Heart right ventricle (tissue), 16 donors: ENCODE results near the gene ZNF101. TPM values are rescaled to one million over a fixed set of nuclear protein-coding genes. Genes with fewer than 3 reads are reported as not detected.

Experiments used
- ATAC-seq, 8 donors: fragments of 200-7000 bp; cut with Tn5 transposase; one replicate each; pipeline ENCODE4 v1.9.1; 2020; ENCODE audit warnings: mild to moderate bottlenecking in 8 of 8, moderate library complexity in 8 of 8, moderate number of reproducible peaks in 1 of 8
- DNase-seq, 2 donors: peaks; one replicate each; pipeline ENCODE4 v3.0.0-alpha.2; 2020
- H3K27ac ChIP-seq, 10 donors: fragments of 200-600 bp; sonication (generic) in 2 of 10; one replicate each; pipeline versions ENCODE4 v1.5.0 to v1.8.0; 2020 to 2022; ENCODE audit warnings: mild to moderate bottlenecking in 3 of 10
- H3K27me3 ChIP-seq, 7 donors: fragments of 200-600 bp; one replicate each; pipeline ENCODE4 v1.8.0; 2021 to 2022; ENCODE audit warnings: mild to moderate bottlenecking in 2 of 7
- H3K36me3 ChIP-seq, 9 donors: fragments of 200-600 bp; sonication (generic) in 1 of 9; one replicate each; pipeline versions ENCODE4 v1.5.0 to v1.8.0; 2020 to 2022; ENCODE audit warnings: mild to moderate bottlenecking in 2 of 9
- H3K4me1 ChIP-seq, 9 donors: fragments of 200-600 bp; sonication (generic) in 1 of 9; one replicate each; pipeline versions ENCODE4 v1.5.0 to v1.8.0; 2020 to 2022; ENCODE audit warnings: mild to moderate bottlenecking in 4 of 9
- H3K4me3 ChIP-seq, 10 donors: fragments of 200-600 bp; sonication (generic) in 2 of 10; one replicate each; pipeline versions ENCODE4 v1.5.0 to v1.8.0; 2020 to 2022; ENCODE audit warnings: mild to moderate bottlenecking in 7 of 10, moderate library complexity in 2 of 10
- H3K9me3 ChIP-seq, 11 donors: fragments of 200-600 bp in 10 of 11; sonication (generic) in 2 of 11; one replicate each; pipeline versions ENCODE4 v1.5.0 to v1.8.0; 2013 to 2022; ENCODE audit warnings: mild to moderate bottlenecking in 2 of 11, control low read depth in 1 of 11, moderate library complexity in 1 of 11
- CTCF ChIP-seq, 9 donors: fragments of 200-600 bp; sonication (generic) in 2 of 9; IDR thresholded peaks; one replicate each; pipeline versions ENCODE4 v1.5.0 to v1.8.0; 2021 to 2022; ENCODE audit warnings: antibody characterized with exemption in 9 of 9, mild to moderate bottlenecking in 5 of 9, moderate library complexity in 1 of 9
- WGBS, 2 donors: extraction: QIAGEN DNeasy Blood & Tissue Kit; methylation state at CpG; one replicate each; pipeline ENCODE4 v1.1.7; 2013; ENCODE audit warnings: inconsistent platforms in 1 of 2; 5-methylcytosine and 5-hydroxymethylcytosine counted together
- intact Hi-C, 10 donors: fragments of 100-400 bp; cut with DNase I; formaldehyde crosslinking; loops; one replicate each; pipeline versions ENCODE4 v1.11.1 to v1.14.2; 2022
- long read RNA-seq, 3 donors: library from polyadenylated mRNA; unstranded; transcript quantifications; one replicate each; pipeline ENCODE4 v2.0.0, GENCODE V29; 2020 to 2021
- polyA plus RNA-seq, 2 donors: library from polyadenylated mRNA; stranded (reverse); fragments of 200-250 nt; gene quantifications; one replicate each; pipeline ENCODE4 v1.2.3, GENCODE V29; 2013
- total RNA-seq, 10 donors: library from RNA; stranded (reverse); fragmentation: NEBNext Ultra II Directional in 3 of 10; extraction: Animal tissue kit (Norgen Biotek cat#: 25700) in 3 of 10; gene quantifications; one replicate each; pipeline versions ENCODE4 v1.2.1 to v1.2.4, GENCODE V29; 2021 to 2023
- donor health status: Arrhythmogenic right ventricular cardiomyopathy.
- donor health status: ischemic (EF 13 %, LVEDD 7.1; RV severe dilation, severe dysfunction).
- donor health status: healthy with polysubstance abuse.
- donor health status: DM: no; HTN: yes; CAD: no.
- donor health status: DM: no; HTN: no; CAD: no.
- donor health status: ischemic (EF 25% LVEDD 6.9; RV normal size, moderate dysfunction).
- donor health status: ischemic (EF 25% LVEDD 5.7; RV mildly dilated, moderate dysfunction).
- donor health status: healthy.
- donor health status: DM: yes; HTN: yes; CAD: no.
- donor health status: Ischemic cardiomyopathy.
- donor health status: ischemic (EF 35%, LVEDD 5.7; RV mildly dilated, moderate dysfunction).
- donor health status: nonischemic (EF 11% LVEDD 7.7; RV severe dilation, severe dysfunction).
- donor health status: DM: yes; HTN: yes; CAD: no.
- donor health status: PGD.
- donor health status: ischemic (EF 29% LVEDD 5.4; RV normal size, mild dysfunction).
- donor health status: nonischemic (EF 23%, LVEDD 6.1; RV moderate dilation, normal function).

Gene ZNF101
- total RNA-seq (1 to 10 TPM; 2.5 to 5.7 (median 3.8) TPM), polyA plus RNA-seq (1 to 10 TPM; 3.1 to 6.9 TPM)
- long read RNA-seq, donor 1: 0 reads
- long read RNA-seq, donor 2, partial matches to known transcripts: 0 of 1 reads
- long read RNA-seq, donor 2, other reads (novel, unspliced or antisense): 1 of 1 reads
- long read RNA-seq, donor 3, full-length matches to known transcripts: 1 of 1 reads
- long read RNA-seq, donor 3, partial matches to known transcripts: 0 of 1 reads
- long read RNA-seq, donor 3, other reads (novel, unspliced or antisense): 0 of 1 reads

- H3K36me3 ChIP-seq: peaks cover 0 to 18% (median 0%) of the 10 kb centered on the region in 9 donors
- H3K27me3 ChIP-seq: no peaks in the 10 kb centered on the region
- peak within 1 kb of the TSS; percentile 66 to 99 (median 94) for H3K4me3 ChIP-seq
- peak within 1 kb of the TSS in 9 of 10 donors; percentile 70 to 96 (median 79) for H3K27ac ChIP-seq
- TF ChIP-seq CTCF (IDR thresholded peaks at IDR 0.05): no peak
- peaks cover 0 to 29% (median 14%) of the 10 kb centered on the region in 9 donors for H3K4me1 ChIP-seq
- peaks cover 0 to 14% (median 0%) of the 10 kb centered on the region in 11 donors for H3K9me3 ChIP-seq
- intact Hi-C loops: loop anchor here in 4 of 10 donors (2.0 to 10.0 kb wide), 6 partner anchors 64 to 236 kb away; partner anchors contain the start of genes ZNF506 (in 2 of the 4), ZNF14 (in 1 of the 4) and ZNF93 (in 1 of the 4)
- ATAC-seq (peak; percentile 74 to 89 (median 85)), DNase-seq (peak; percentile 92 to 94)
- 4 to 5% methylated on average over 36 of the region's 36 CpGs for WGBS, 2 donors
These were observed at the start of gene ZNF101 for GRCh38 chr19:19668230-19669012. ZNF101 (plus strand) TSS chr19:19668839; CDS start chr19:19668964, 125 bp downstream.

DNA sequence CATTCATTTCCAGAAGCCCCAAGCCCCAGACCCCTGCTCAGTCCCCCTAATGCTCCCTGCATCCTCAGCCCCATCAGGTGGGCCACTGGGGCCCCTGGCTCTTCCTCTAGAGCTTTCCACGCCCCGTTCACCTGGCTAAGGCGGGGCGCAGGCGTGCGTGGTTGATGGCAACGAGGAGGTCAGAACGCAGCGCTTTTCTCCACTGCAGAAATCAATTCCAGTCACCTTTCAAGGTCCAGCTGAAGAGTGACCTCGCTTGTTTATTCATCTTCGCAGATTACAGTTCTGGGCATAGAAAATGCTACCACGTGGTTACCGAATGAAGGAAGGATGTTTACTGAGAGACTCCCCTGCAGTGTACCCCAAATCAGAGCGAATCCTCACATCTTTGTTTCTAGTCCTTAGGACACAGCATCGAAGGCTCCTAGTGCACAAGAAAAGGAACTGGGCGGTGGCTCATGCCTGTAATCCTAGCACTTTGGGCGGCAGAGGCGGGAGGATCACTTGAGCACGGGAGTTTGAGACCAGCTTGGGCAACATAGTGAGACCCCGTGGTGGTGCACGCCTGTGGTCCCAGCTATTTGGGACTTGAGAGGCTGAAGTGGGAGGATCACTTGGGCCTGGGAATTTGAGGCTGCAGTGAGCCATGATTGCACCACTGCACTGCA, 49.3 kb upstream of the ZNF101 start:
- no peak for TF ChIP-seq CTCF (IDR thresholded peaks at IDR 0.05)
- H3K27ac ChIP-seq: no peak overlapping the region

DNA sequence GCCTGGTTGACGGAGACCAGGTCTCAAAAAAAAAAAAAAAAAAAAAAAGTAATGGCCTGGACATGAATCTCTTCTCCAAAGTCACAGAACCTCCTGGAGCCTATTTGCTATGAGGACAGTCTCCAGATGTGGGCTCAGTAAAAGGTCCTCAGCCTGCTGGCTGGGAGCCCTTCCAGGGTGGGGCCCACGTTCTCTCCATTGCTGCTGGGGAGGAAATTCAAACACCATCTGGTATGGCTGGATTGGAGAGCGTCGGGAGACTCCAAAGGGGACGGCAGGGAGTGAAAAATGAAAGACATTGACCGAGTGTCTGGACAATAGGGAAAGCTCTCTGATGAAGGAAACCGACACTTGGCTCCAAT, 48.8 kb upstream of the ZNF101 start:
- no peak for TF ChIP-seq CTCF (IDR thresholded peaks at IDR 0.05)
- no peak for DNase-seq
- Histone ChIP-seq H3K36me3 (peaks cover 0 to 8% (median 0%) of the 10 kb centered on the region in 9 donors), H3K27me3 (peaks cover 4 to 40% (median 30%) of the 10 kb centered on the region in 7 donors), H3K4me3 (no peak overlapping the region), H3K4me1 (peaks cover 0 to 11% (median 0%) of the 10 kb centered on the region in 9 donors), H3K27ac (no peak overlapping the region), H3K9me3 (no peaks in the 10 kb centered on the region)
- intact Hi-C loops: no loop called here
- 57 to 64% methylated on average over 7 of the region's 7 CpGs for WGBS, 2 donors
- no peak for ATAC-seq

More for the DNA sequence above, 49.3 kb upstream of the ZNF101 start:
- Histone ChIP-seq H3K9me3 (no peaks in the 10 kb centered on the region), H3K27me3 (peaks cover 4 to 41% (median 34%) of the 10 kb centered on the region in 7 donors), H3K4me1 (peaks cover 0 to 11% (median 0%) of the 10 kb centered on the region in 9 donors), H3K36me3 (peaks cover 0 to 8% (median 0%) of the 10 kb centered on the region in 9 donors), H3K4me3 (peak overlapping the region in 1 of 10 donors; percentile 50)
- no peak for ATAC-seq
- 61 to 63% methylated on average over 21 of the region's 21 CpGs for WGBS, 2 donors
- intact Hi-C loops: no loop called here
- DNase-seq: no peak

- no peak for TF ChIP-seq CTCF (IDR thresholded peaks at IDR 0.05)
- H3K4me3 ChIP-seq: no peak overlapping the region
- no peak for DNase-seq
- peaks cover 0 to 25% (median 12%) of the 10 kb centered on the region in 7 donors for H3K27me3 ChIP-seq
- 65 to 76% methylated on average over 5 of the region's 5 CpGs for WGBS, 2 donors
- intact Hi-C loops: no loop called here
- H3K27ac ChIP-seq: no peak overlapping the region
- no peaks in the 10 kb centered on the region for H3K9me3 ChIP-seq
- peaks cover 0 to 8% (median 0%) of the 10 kb centered on the region in 9 donors for H3K36me3 ChIP-seq
- H3K4me1 ChIP-seq: peaks cover 0 to 18% (median 9%) of the 10 kb centered on the region in 9 donors
- no peak for ATAC-seq
These were observed 45.3 kb upstream of the ZNF101 start for GRCh38 chr19:19623383-19623782.
